Calu3 (cell line): ENCODE measurements around the gene TMEM132E. TPM values are rescaled to one million over a fixed set of nuclear protein-coding genes. Genes with fewer than 3 reads are reported as not detected.

Experiments
- BruUV-seq: library from RNA; stranded (reverse); fragments of 400-500 nt; replicated peaks from 2 replicates; lab custom pipeline; 2021; lab: Mats Ljungman, UMichigan
- CTCF ChIA-PET: fragments of 300-600 bp; sonication (Branson Sonifier 250); formaldehyde crosslinking; loops from one replicate; lab custom pipeline; 2022; ENCODE audit warnings: antibody characterized with exemption; lab: Charles Lee
- DNase-seq: peaks from one replicate; pipeline ENCODE4 v3.0.0; 2022
- H3K27ac Mint-ChIP-seq: one replicate; pipeline ENCODE4 v1.8.0; 2022; ENCODE audit warnings: mixed read lengths; ENCODE audit not compliant: unreplicated experiment
- H3K27me3 Mint-ChIP-seq: one replicate; pipeline ENCODE4 v1.8.0; 2022; ENCODE audit warnings: mixed read lengths; ENCODE audit not compliant: unreplicated experiment
- H3K36me3 Mint-ChIP-seq: one replicate; pipeline ENCODE4 v1.8.0; 2022; ENCODE audit warnings: mild to moderate bottlenecking, moderate library complexity, mixed read lengths; ENCODE audit not compliant: insufficient read depth, unreplicated experiment
- H3K4me1 Mint-ChIP-seq: one replicate; pipeline ENCODE4 v1.8.0; 2022; ENCODE audit warnings: mild to moderate bottlenecking, low read depth, mixed read lengths; ENCODE audit not compliant: unreplicated experiment
- H3K4me3 Mint-ChIP-seq: one replicate; pipeline ENCODE4 v1.8.0; 2022; ENCODE audit warnings: mild to moderate bottlenecking, low read depth, moderate library complexity, mixed read lengths; ENCODE audit not compliant: unreplicated experiment
- H3K9me3 Mint-ChIP-seq: one replicate; pipeline ENCODE4 v1.8.0; 2022; ENCODE audit warnings: low read depth, mixed read lengths; ENCODE audit not compliant: unreplicated experiment
- CTCF ChIP-seq: fragments of 200-600 bp; IDR thresholded peaks from one replicate; pipeline ENCODE4 v1.8.0; 2022; ENCODE audit warnings: antibody characterized with exemption; ENCODE audit not compliant: unreplicated experiment
- intact Hi-C: fragments of 100-400 bp; cut with micrococcal nuclease; formaldehyde crosslinking; loops from one replicate; pipeline ENCODE4 v1.10.0; 2022; ENCODE audit not compliant: unreplicated experiment
- total RNA-seq: library from RNA; stranded (reverse); gene quantifications from 2 replicates; pipeline ENCODE4 v1.2.3, GENCODE V29; 2022

Gene TMEM132E
- total RNA-seq, 1 experiment from 2014 or later: 0.26 TPM

- H3K9me3 Mint-ChIP-seq: no peaks in the 10 kb centered on the region
- H3K4me3 Mint-ChIP-seq: no peak overlapping the region
- DNase-seq: no peak
- TF ChIP-seq CTCF: no peak
- intact Hi-C loops: no loop called here
- CTCF ChIA-PET: interaction anchor here (0.7 kb wide), 1 partner anchor 54 kb away, joined by 5 read pairs; no protein-coding TSS in a partner anchor
- no TSS peak for BruUV-seq
- no peaks in the 10 kb centered on the region for H3K4me1 Mint-ChIP-seq
- no peaks in the 10 kb centered on the region for H3K36me3 Mint-ChIP-seq
- H3K27me3 Mint-ChIP-seq: peaks cover under 1% of the 10 kb centered on the region
- no peak overlapping the region for H3K27ac Mint-ChIP-seq
Observed at GRCh38 chr17:34658811-34659560, 79.6 kb downstream of the TMEM132E start.

- no peaks in the 10 kb centered on the region for H3K9me3 Mint-ChIP-seq
- CTCF ChIA-PET: no interaction called here
- intact Hi-C loops: no loop called here
- no peaks in the 10 kb centered on the region for H3K36me3 Mint-ChIP-seq
- no TSS peak for BruUV-seq
- DNase-seq: no peak
- H3K27me3 Mint-ChIP-seq: no peaks in the 10 kb centered on the region
- no peak overlapping the region for H3K27ac Mint-ChIP-seq
- no peak for TF ChIP-seq CTCF
- H3K4me3 Mint-ChIP-seq: no peak overlapping the region
- H3K4me1 Mint-ChIP-seq: no peaks in the 10 kb centered on the region
Observed at GRCh38 chr17:34663714-34664113, 84.3 kb downstream of the TMEM132E start.

GRCh38 chr17:34665150-34665806 lies 85.9 kb downstream of the TMEM132E start:
- no TSS peak for BruUV-seq
- no peak for TF ChIP-seq CTCF
- Mint-ChIP-seq H3K4me1 (no peaks in the 10 kb centered on the region), H3K27ac (no peak overlapping the region), H3K27me3 (no peaks in the 10 kb centered on the region), H3K9me3 (no peaks in the 10 kb centered on the region), H3K36me3 (no peaks in the 10 kb centered on the region), H3K4me3 (no peak overlapping the region)
- DNase-seq: no peak
- CTCF ChIA-PET: no interaction called here
- intact Hi-C loops: no loop called here

- TF ChIP-seq CTCF: no peak
- no TSS peak for BruUV-seq
- intact Hi-C loops: no loop called here
- DNase-seq: no peak
- no peaks in the 10 kb centered on the region for H3K9me3 Mint-ChIP-seq
- no peaks in the 10 kb centered on the region for H3K4me1 Mint-ChIP-seq
- H3K36me3 Mint-ChIP-seq: no peaks in the 10 kb centered on the region
- CTCF ChIA-PET: no interaction called here
- no peaks in the 10 kb centered on the region for H3K27me3 Mint-ChIP-seq
- no peak overlapping the region for H3K27ac Mint-ChIP-seq
- no peak overlapping the region for H3K4me3 Mint-ChIP-seq
Observed at GRCh38 chr17:34665819-34666763, 86.7 kb downstream of the TMEM132E start.
